HG03457 (cell line): ENCODE measurements around the gene ADPRHL1.
"Not testable (repeated sequence)": the region's sequence is repeated elsewhere in the genome, so short reads cannot be mapped to it uniquely, and the experiment has no call there.

Source experiments
- ATAC-seq: cut with Tn5 transposase; IDR thresholded peaks from one replicate; pipeline ENCODE4 v1.9.1; 2021; ENCODE audit warnings: moderate number of reproducible peaks; ENCODE audit not compliant: unreplicated experiment

ADPRHL1 gene

GRCh38 chr13:113403255-113404104 lies 49.8 kb downstream of the ADPRHL1 start:
- ATAC-seq = no peak

GRCh38 chr13:113402471-113403254 lies 50.6 kb downstream of the ADPRHL1 start:
- ATAC-seq = no peak

DNA sequence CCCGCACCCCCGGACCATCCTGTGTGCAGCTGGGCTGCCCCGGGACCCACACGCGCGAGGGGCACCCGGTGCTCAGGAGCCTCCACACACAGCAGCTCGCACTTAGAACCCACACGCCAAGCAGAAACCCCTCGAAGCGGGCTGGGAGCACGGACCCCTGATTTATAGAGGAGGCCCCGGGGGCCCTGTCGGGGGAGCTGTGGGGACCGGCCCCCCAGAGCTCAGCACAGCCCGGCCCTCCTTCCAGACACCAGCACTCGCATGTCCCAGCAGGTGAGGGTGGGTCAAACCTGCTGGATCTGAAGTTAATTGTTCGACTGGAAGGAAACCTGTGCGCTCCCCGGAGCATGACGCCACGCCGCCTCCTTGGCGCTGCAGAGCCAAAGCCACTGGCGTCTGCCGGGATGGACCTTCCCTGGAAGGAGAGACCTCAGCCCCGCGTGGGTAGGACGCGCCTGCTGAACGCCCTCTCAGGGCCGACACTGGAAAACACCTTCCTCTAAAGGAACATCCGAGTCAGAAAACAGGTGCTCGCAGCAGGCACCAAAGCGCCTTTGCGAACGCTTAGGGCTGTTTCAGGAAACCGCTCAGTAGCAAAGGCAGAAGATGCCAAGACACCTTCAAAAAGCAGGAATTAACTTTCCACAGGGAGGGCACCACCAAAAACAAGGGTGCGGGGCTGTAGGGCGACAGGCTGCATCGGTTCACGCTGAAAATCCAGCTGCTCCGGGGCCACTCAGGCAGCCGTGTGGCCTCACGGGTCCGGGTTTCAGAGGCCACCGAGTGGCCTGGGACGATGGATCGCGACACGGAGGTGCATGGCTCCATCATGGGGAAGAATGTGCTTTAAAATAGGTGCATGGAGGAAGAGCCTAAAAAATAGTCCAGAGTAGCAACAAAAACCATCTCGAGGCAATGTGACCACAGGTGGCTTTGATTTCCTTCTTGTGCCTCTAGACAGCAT lies 51.6 kb downstream of the ADPRHL1 start:
- ATAC-seq = no peak

DNA sequence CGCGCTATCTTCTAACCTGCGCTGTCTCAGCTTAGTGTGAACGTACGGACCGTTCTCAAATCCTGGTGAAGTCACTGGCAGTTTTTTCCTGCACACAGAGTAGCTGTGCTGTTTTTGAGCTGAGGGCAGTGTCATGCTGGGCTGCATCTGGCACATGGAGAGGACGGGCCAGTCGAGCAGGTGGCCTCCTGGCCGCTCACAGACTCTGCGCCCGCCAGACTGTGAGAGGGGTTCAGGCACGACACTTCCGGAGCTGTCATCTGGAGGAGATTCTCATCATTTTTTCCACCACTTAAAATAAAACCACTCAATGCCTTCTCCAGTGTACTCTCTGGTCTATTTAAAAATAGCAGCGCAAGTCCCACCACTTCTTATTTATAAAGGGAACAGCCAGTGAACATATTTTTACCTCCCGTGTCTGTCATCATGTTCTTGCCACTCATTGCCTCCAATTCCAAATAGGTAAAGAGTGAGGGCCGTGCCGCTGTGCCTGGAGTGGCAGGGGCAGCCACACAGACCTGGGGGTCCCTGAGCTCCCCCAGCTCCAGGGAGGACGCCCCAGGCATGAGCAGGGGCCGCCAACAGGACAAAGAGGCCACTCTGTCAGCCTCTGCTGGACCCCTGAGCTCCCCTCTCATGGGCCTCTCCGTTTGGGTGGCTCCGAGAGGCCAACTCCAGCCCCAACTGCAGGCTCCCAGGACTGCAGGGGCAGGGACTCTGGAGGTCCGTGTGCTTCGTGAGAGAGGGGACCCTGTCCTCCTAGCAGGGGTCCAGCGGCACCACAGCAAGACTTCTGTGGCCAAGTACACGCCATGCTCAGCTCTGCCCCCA lies 52.5 kb downstream of the ADPRHL1 start:
- ATAC-seq = no peak

DNA sequence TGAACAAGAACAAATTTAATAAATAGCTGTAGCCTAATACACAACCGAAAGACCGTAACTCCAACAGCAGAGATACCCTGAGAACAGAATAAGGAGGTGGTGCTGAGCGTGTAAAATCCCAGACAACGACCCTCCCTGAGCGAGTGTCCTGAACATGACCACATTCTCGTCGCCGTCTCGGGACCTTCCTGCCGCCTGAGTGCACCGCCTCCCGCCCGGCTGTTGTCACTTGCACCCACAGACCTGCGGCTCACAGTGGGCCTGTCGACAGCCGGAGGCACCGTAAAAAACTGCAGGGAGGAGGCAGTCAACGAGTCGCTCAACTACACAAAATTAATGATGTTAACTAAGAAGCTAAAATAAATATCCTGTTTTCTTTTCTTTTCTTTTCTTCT lies 53.5 kb downstream of the ADPRHL1 start:
- no peak for ATAC-seq

DNA sequence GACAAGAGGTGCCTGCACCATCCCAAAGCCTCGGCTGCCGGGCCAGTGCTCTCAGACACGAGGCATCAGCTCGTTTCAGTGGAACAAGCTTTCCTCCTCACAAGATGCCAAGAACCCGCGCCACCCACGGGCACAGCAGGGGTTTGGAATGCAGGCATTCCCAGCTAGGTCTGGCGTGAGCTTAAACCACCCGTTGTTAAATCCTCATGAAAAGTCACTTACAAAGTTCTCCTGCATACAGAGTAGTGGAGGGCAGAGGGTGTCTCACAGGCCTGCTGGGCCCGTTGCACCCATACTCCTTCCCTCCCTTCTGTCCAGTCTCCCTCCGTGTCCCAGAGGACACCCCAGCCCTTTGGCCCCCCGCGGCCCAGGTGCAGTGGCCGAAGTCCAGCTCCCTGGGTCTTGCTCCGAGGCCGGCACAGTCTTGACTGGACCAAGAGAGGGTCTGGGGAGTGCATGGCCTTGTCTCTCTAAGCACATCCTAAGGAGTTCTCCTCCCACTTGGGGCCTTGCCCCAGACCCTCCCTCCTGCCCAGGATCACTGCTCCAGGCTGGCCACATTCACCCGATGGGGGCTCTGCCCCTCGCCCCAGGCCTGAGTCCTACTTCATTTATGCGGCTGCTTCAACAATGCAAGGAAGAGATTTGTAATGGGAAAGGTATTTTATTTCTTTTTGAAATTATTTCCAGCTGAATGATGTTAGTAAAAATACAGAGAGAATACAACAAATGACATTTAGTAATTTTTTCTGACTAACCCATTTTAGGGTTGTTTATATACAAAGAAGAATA lies 54.1 kb downstream of the ADPRHL1 start:
- ATAC-seq = no peak

- ATAC-seq = no peak
These were observed 55.5 kb downstream of the ADPRHL1 start for GRCh38 chr13:113397608-113398425.

DNA sequence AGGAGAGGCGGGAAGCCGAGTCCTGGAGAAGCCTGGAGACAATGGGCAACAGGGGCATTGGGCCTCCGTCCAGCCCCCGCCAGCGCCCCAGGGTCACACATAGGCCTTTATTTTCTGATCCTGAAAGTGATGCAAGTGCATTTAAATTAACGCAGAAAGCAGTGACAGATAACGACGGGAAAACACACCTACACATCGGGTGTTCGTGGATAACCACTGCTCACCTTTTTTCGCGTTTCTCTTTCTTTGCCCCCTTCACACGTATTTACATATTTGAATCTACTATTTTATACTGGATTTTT lies 59.0 kb downstream of the ADPRHL1 start:
- no peak for ATAC-seq

- ATAC-seq = peak; percentile 82
These were observed 59.5 kb downstream of the ADPRHL1 start for GRCh38 chr13:113393563-113394338.

DNA sequence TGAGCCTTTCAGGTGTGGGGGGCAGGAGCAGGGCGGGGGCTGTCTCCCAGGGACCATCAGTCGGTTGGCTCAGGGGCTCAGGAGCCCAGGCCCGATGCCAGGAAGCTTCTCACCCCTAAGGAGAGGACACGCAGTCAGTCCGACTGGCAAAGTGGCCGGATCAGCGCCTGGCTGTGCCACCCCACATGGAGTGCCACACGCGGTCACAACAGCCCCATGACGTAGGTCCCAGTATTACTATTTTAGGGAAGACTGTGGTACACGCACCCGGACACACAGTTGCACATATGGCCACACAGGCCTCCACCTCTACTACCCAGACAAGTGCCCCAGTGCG lies 60.1 kb downstream of the ADPRHL1 start:
- no peak for ATAC-seq

GRCh38 chr13:113390874-113391497 lies 62.3 kb downstream of the ADPRHL1 start:
- ATAC-seq = no peak

GRCh38 chr13:113389586-113389985 lies 63.7 kb downstream of the ADPRHL1 start:
- ATAC-seq = not testable (repeated sequence)

DNA sequence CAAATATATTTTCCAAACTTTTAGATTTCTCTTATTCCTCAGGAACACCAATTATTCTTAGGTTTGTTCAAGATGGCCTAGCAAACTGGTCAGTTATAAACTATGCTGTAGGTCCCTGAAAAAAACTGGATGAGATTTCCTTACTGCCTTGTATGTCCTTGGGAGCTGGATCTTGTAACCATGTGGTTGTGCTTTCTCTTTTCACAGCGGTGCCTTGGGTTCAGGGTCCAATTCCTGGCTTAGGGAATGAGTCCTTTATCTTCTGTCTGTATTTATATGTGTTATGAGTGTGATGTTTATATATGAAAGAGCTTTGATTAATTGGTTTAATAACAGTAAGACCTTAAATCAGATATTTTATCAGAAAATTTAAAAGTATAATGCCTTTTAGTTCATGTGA lies 65.9 kb downstream of the ADPRHL1 start:
- no peak for ATAC-seq

GRCh38 chr13:113383089-113383488 lies 70.2 kb downstream of the ADPRHL1 start:
- ATAC-seq = no peak

GRCh38 chr13:113382542-113382941 lies 70.7 kb downstream of the ADPRHL1 start:
- not testable (repeated sequence) for ATAC-seq

DNA sequence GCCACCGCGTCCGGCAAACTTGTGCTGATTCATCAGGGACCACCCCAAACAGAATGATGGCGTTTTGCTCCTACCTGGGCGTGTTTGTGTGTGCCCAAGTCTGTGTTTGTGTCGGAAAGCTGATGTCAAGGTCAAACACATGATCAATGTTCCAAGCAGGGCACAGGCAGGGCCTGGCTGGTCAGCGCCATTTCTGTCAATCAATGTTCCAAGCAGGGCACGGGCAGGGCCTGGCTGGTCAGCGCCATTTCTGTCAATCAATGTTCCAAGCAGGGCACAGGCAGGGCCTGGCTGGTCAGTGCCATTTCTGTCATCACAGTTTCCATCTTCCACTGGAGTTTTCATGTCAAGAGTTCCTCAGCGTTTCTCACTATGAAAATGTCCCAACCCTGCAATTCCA lies 74.5 kb downstream of the ADPRHL1 start:
- no peak for ATAC-seq

GRCh38 chr13:113374511-113375175 lies 78.6 kb downstream of the ADPRHL1 start:
- no peak for ATAC-seq
